ENCODE results near the gene CCDC186.
"Not testable (repeated sequence)": the region's sequence is repeated elsewhere in the genome, so short reads cannot be mapped to it uniquely, and the experiment has no call there.

The CCDC186 gene

GRCh38 chr10:114174695-114175188 is 739 bp upstream of the CCDC186 start:
- DNase-seq (ENCODE audit: low read depth in 2 of 3, low spot score in 1 of 3) = peak in 1 of 3 donors; percentile 14

- DNase-seq (ENCODE audit: low read depth in 2 of 3, low spot score in 1 of 3) = no peak
Observed at GRCh38 chr10:114173603-114173920, 441 bp downstream of the CCDC186 start.

- no peak for DNase-seq (ENCODE audit: low read depth in 2 of 3, low spot score in 1 of 3)
Observed at GRCh38 chr10:114172776-114173602, 1.0 kb downstream of the CCDC186 start.

- no peak for DNase-seq (ENCODE audit: low read depth in 2 of 3, low spot score in 1 of 3)
Observed at GRCh38 chr10:114172216-114172615, 1.8 kb downstream of the CCDC186 start.

GRCh38 chr10:114168450-114169009 is 5.5 kb downstream of the CCDC186 start:
- DNase-seq (ENCODE audit: low read depth in 2 of 3, low spot score in 1 of 3) = no peak

GRCh38 chr10:114167985-114168384 is 6.0 kb downstream of the CCDC186 start:
- no peak for DNase-seq (ENCODE audit: low read depth in 2 of 3, low spot score in 1 of 3)

- no peak for DNase-seq (ENCODE audit: low read depth in 2 of 3, low spot score in 1 of 3)
Observed at GRCh38 chr10:114166494-114166893, 7.5 kb downstream of the CCDC186 start.

GRCh38 chr10:114166043-114166442 is 8.0 kb downstream of the CCDC186 start:
- no peak for DNase-seq (ENCODE audit: low read depth in 2 of 3, low spot score in 1 of 3)

GRCh38 chr10:114163062-114163461 is 10.9 kb downstream of the CCDC186 start:
- DNase-seq (ENCODE audit: low read depth in 2 of 3, low spot score in 1 of 3) = no peak

- no peak for DNase-seq (ENCODE audit: low read depth in 2 of 3, low spot score in 1 of 3)
Observed at GRCh38 chr10:114157912-114158311, 16.1 kb downstream of the CCDC186 start.

- DNase-seq (ENCODE audit: low read depth in 2 of 3, low spot score in 1 of 3) = no peak
Observed at GRCh38 chr10:114151892-114152291, 22.1 kb downstream of the CCDC186 start.

- peak in 1 of 3 donors; percentile 0 for DNase-seq (ENCODE audit: low read depth in 2 of 3, low spot score in 1 of 3)
Observed at GRCh38 chr10:114151486-114151885, 22.5 kb downstream of the CCDC186 start.

GRCh38 chr10:114149476-114149875 is 24.5 kb downstream of the CCDC186 start:
- not testable (repeated sequence) for DNase-seq (ENCODE audit: low read depth in 2 of 3, low spot score in 1 of 3)

- DNase-seq (ENCODE audit: low read depth in 2 of 3, low spot score in 1 of 3) = no peak
Observed at GRCh38 chr10:114143160-114143559, 30.8 kb downstream of the CCDC186 start.

- DNase-seq (ENCODE audit: low read depth in 2 of 3, low spot score in 1 of 3) = no peak
Observed at GRCh38 chr10:114142018-114142417, 32.0 kb downstream of the CCDC186 start.

GRCh38 chr10:114140827-114141226 is 33.2 kb downstream of the CCDC186 start:
- DNase-seq (ENCODE audit: low read depth in 2 of 3, low spot score in 1 of 3) = not testable (repeated sequence)

- DNase-seq (ENCODE audit: low read depth in 2 of 3, low spot score in 1 of 3) = no peak
Observed at GRCh38 chr10:114140036-114140435, 34.0 kb downstream of the CCDC186 start.

- DNase-seq (ENCODE audit: low read depth in 2 of 3, low spot score in 1 of 3) = no peak
Observed at GRCh38 chr10:114138581-114138980, 35.4 kb downstream of the CCDC186 start.

- no peak for DNase-seq (ENCODE audit: low read depth in 2 of 3, low spot score in 1 of 3)
Observed at GRCh38 chr10:114135476-114135875, 38.5 kb downstream of the CCDC186 start.

- no peak for DNase-seq (ENCODE audit: low read depth in 2 of 3, low spot score in 1 of 3)
Observed at GRCh38 chr10:114131094-114131493, 42.9 kb downstream of the CCDC186 start.

- no peak for DNase-seq (ENCODE audit: low read depth in 2 of 3, low spot score in 1 of 3)
Observed at GRCh38 chr10:114121031-114121430, 53.0 kb downstream of the CCDC186 start.

GRCh38 chr10:114118514-114118913 is 55.5 kb downstream of the CCDC186 start:
- DNase-seq (ENCODE audit: low read depth in 2 of 3, low spot score in 1 of 3) = no peak

- DNase-seq (ENCODE audit: low read depth in 2 of 3, low spot score in 1 of 3) = no peak
Observed at GRCh38 chr10:114117728-114118127, 56.3 kb downstream of the CCDC186 start.
